HepG2 (cell line): Measurements from ENCODE around the gene MYADML2. TPM values are rescaled to one million over a fixed set of nuclear protein-coding genes. Genes with fewer than 3 reads are reported as not detected.
A peak's percentile ranks its signal among the peaks of the same experiment; 100 is the strongest.

Source experiments
- ARID2 ChIP-seq: sonication (generic); formaldehyde crosslinking; IDR thresholded peaks from 2 replicates; pipeline ENCODE4 v1.8.1; 2022; ENCODE audit warnings: mild to moderate bottlenecking, missing genetic modification reagents, borderline replicate concordance
- ARID4A ChIP-seq: sonication (generic); formaldehyde crosslinking; IDR thresholded peaks from 2 replicates; pipeline ENCODE4 v1.5.0; 2020; ENCODE audit warnings: mild to moderate bottlenecking, missing genetic modification reagents, borderline replicate concordance
- ARNT ChIP-seq: fragments of 450-650 bp; IDR thresholded peaks from 2 replicates; pipeline ENCODE4 v1.6.1; 2017
- E2F5 ChIP-seq: sonication (generic); formaldehyde crosslinking; conservative IDR thresholded peaks from 2 replicates; pipeline ENCODE4 v1.4.0; 2020; ENCODE audit warnings: missing genetic modification reagents
- ESRRA ChIP-seq: sonication (generic); formaldehyde crosslinking; IDR thresholded peaks from 2 replicates; pipeline ENCODE4 v1.5.1; 2020; ENCODE audit warnings: mild to moderate bottlenecking, low read depth, missing genetic modification reagents
- ETV5 ChIP-seq: IDR thresholded peaks from 2 replicates; pipeline ENCODE4 v1.6.1; 2018; ENCODE audit warnings: missing biosample characterization, missing genetic modification reagents, inconsistent platforms, borderline replicate concordance
- FIP1L1 ChIP-seq: fragments of 200-400 bp; formaldehyde crosslinking; IDR thresholded peaks from 2 replicates; pipeline ENCODE4 v1.6.1; 2018; ENCODE audit warnings: low read depth, mild to moderate bottlenecking, low read length, moderate library complexity, borderline replicate concordance; ENCODE audit not compliant: insufficient read depth
- FOSL1 ChIP-seq: sonication (generic); formaldehyde crosslinking; IDR thresholded peaks from 2 replicates; pipeline ENCODE4 v1.9.0; 2021; ENCODE audit warnings: missing genetic modification reagents, borderline replicate concordance
- GZF1 ChIP-seq: sonication (generic); formaldehyde crosslinking; IDR thresholded peaks from 2 replicates; pipeline ENCODE4 v1.5.1; 2020; ENCODE audit warnings: mild to moderate bottlenecking, missing genetic modification reagents
- JDP2 ChIP-seq: sonication (generic); formaldehyde crosslinking; IDR thresholded peaks from 2 replicates; pipeline ENCODE4 v1.8.1; 2022; ENCODE audit warnings: missing genetic modification reagents, borderline replicate concordance
- KDM6A ChIP-seq: IDR thresholded peaks from 2 replicates; pipeline ENCODE4 v1.6.1; 2016; ENCODE audit warnings: low read depth
- LRRFIP1 ChIP-seq: sonication (generic); formaldehyde crosslinking; conservative IDR thresholded peaks from 2 replicates; pipeline ENCODE4 v1.4.0; 2020; ENCODE audit warnings: missing genetic modification reagents
- MBNL3 ChIP-seq: fragments of 250-450 bp; sonication (Bioruptor Pico); conservative IDR thresholded peaks from 2 replicates; pipeline ENCODE4 v1.8.0; 2022; ENCODE audit warnings: mild to moderate bottlenecking, inconsistent platforms
- MED8 ChIP-seq: sonication (generic); formaldehyde crosslinking; IDR thresholded peaks from 2 replicates; pipeline ENCODE4 v1.8.1; 2023; ENCODE audit warnings: mild to moderate bottlenecking, missing genetic modification reagents; ENCODE audit not compliant: insufficient replicate concordance
- NFIC ChIP-seq: IDR thresholded peaks from 2 replicates; pipeline ENCODE4 v1.6.1; 2012; ENCODE audit warnings: mild to moderate bottlenecking, low read length, inconsistent platforms
- SRF ChIP-seq: IDR thresholded peaks from 2 replicates; pipeline ENCODE4 v1.6.1; 2011; ENCODE audit warnings: mild to moderate bottlenecking, low read depth, low read length, moderate library complexity
- ZNF232 ChIP-seq: sonication (generic); formaldehyde crosslinking; IDR thresholded peaks from 2 replicates; pipeline ENCODE4 v1.4.0; 2020; ENCODE audit warnings: missing genetic modification reagents, borderline replicate concordance
- ZNF572 ChIP-seq: sonication (generic); formaldehyde crosslinking; IDR thresholded peaks from 2 replicates; pipeline ENCODE4 v1.5.1; 2020; ENCODE audit warnings: mild to moderate bottlenecking, missing genetic modification reagents
- ZNF577 ChIP-seq: sonication (generic); formaldehyde crosslinking; IDR thresholded peaks from 2 replicates; pipeline ENCODE4 v1.4.0; 2020; ENCODE audit warnings: mild to moderate bottlenecking, low read depth, missing genetic modification reagents, borderline replicate concordance
- ZNF709 ChIP-seq: sonication (generic); formaldehyde crosslinking; IDR thresholded peaks from 2 replicates; pipeline ENCODE4 v1.5.0; 2020; ENCODE audit warnings: mild to moderate bottlenecking, missing genetic modification reagents
- ZNF773 ChIP-seq: sonication (generic); formaldehyde crosslinking; IDR thresholded peaks from 2 replicates; pipeline ENCODE4 v1.4.0; 2020; ENCODE audit warnings: missing genetic modification reagents, borderline replicate concordance
- ZSCAN25 ChIP-seq: sonication (generic); formaldehyde crosslinking; IDR thresholded peaks from 2 replicates; pipeline ENCODE4 v1.8.0; 2022; ENCODE audit warnings: mild to moderate bottlenecking, missing genetic modification reagents
- polyA plus RNA-seq, 8 experiments: library from polyadenylated mRNA; depleted of rRNA in 3 of 8; stranded (reverse) in 7 of 8; unstranded in 1 of 8; fragments of >200 nt; fragmentation: Illumina TruSeq in 4 of 8; extraction: Trizol in 4 of 8; gene quantifications; 2 replicates each; pipeline versions ENCODE4 v1.2.1 to v1.2.3, GENCODE V29; 2011 to 2016; ENCODE audit warnings: low read depth in 4 of 8, missing spikeins in 1 of 8, mixed read lengths in 1 of 8; ENCODE audit not compliant: insufficient read depth in 1 of 8
- total RNA-seq, 5 experiments: library from RNA; depleted of rRNA; stranded (reverse); fragments of >200 nt; fragmentation: Illumina TruSeq; extraction: Trizol; gene quantifications; 2 replicates each; pipeline ENCODE4 v1.2.3, GENCODE V29; 2016; ENCODE audit warnings: low read depth in 1 of 5

Gene MYADML2
- total and polyA plus RNA-seq, 2 of the 13 experiments (the other 11 are each of a cell fraction or from before 2014, with no cell fraction given), result not detected

DNA sequence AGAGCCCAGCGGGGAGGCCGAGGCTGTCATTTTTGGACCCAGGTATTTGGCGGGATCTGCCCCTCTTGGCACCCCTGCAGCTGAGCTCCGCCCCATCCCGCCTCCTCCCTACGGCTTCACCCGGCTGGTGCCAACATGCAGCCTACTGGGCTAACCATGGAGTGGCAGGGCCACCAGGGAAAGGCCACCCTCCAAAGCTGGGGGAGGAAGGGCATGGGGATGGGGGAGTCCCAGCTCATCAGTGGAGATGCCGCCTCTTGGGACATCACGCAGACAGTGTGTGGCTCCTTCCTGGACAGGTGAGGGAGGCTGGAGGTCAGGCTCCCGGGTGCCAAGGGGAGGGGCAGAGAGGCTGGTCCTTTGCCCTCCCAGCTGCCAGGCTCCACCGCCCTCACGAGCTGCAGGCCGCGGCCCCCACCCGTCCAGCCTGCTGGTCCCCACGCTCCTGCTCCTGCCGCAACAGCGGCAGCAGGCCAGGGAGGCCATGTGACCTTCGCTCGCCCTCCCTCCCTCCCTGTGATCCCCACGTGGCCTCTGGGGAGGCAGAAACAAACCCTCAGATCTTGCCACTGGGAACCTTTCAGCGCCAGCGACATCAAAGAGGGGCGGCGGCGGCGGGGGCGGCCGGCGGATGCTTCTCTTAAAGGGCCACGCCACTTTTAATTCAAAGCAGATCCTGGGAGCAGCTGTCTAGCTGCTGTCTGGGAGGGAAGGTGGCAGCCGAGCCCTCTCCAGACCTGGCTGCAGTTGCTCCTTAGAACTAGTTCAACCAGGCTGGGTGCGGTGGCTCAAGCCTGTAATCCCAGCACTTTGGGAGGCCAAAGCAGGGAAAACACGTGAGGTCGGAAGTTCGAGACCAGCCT lies 20.7 kb upstream of the MYADML2 start (continued):
- TF ChIP-seq ZNF577 (CRISPR knock-in tag), result no peak
- TF ChIP-seq ARID2 (CRISPR knock-in tag), result no peak
- TF ChIP-seq ARNT, result no peak
- TF ChIP-seq ZNF572 (CRISPR knock-in tag), result peak; percentile 20; the same call in 1 of the 2 replicates
- TF ChIP-seq JDP2, result no peak
- peak; percentile 94 for TF ChIP-seq ARID4A (CRISPR knock-in tag)
- no peak for TF ChIP-seq LRRFIP1 (CRISPR knock-in tag)
- TF ChIP-seq ZNF709 (CRISPR knock-in tag), result peak; percentile 87
- TF ChIP-seq FOSL1 (CRISPR knock-in tag), result no peak
- TF ChIP-seq ZNF773 (CRISPR knock-in tag), result peak; percentile 58; the same call in 1 of the 2 replicates
- TF ChIP-seq KDM6A (CRISPR knock-in tag), result peak; percentile 68; the same call in 1 of the 2 replicates
- no peak for TF ChIP-seq MBNL3 (CRISPR knock-in tag)
- no peak for TF ChIP-seq NFIC
- peak; percentile 97 for TF ChIP-seq ZSCAN25 (CRISPR knock-in tag)
- TF ChIP-seq GZF1 (CRISPR knock-in tag), result no peak
- TF ChIP-seq FIP1L1, result peak; percentile 16; the same call in 1 of the 2 replicates
- TF ChIP-seq E2F5 (CRISPR knock-in tag), result peak; percentile 57
- peak; percentile 82 for TF ChIP-seq ESRRA (CRISPR knock-in tag)
- peak; percentile 98 for TF ChIP-seq MED8 (CRISPR knock-in tag)
- no peak for TF ChIP-seq SRF
- peak; percentile 76 for TF ChIP-seq ZNF232
- peak; percentile 90 for TF ChIP-seq ETV5 (CRISPR knock-in tag)
